ENCODE data around the gene GNG13.

GRCh38 chr16:789191-789850, 11.2 kb downstream of the GNG13 start:
- TF ChIP-seq CTCF (IDR thresholded peaks at IDR 0.05; ENCODE audit: insufficient read depth, low read length) (no peak), REST (IDR thresholded peaks at IDR 0.05; ENCODE audit: insufficient replicate concordance, low read depth) (no peak)

Measured in HL-60 (cell line).